ENCODE data around the gene ZNHIT1. TPM values are rescaled to one million over a fixed set of nuclear protein-coding genes. Genes with fewer than 3 reads are reported as not detected.
"Not testable (repeated sequence)": the region's sequence is repeated elsewhere in the genome, so short reads cannot be mapped to it uniquely, and the experiment has no call there.

ZNHIT1 gene
- polyA plus RNA-seq, 1 experiment: 49.2 TPM

DNA sequence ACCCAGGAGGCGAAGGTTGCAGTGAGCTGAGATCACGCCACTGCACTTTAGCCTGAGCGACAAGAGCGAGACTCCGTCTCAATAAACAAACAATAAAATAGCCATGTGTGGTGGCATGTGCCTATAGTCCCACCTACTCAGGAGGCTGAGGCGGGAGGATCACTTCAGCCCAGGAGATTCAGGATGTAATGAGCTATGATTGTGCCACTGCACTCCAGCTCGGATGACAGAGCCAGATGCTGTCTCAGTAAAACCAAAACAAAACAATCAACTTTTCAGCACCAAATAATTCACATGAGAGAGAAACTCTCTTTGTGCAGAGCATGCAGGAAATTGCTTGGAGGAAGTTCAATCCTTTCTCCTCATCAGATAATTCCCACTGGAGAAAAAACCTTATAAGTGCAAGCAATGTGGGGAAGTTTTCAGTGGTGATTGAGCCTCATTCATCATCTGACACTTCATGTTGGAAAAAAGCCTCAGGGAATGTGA is 40.3 kb downstream of the ZNHIT1 start:
- no peak for DNase-seq (ENCODE audit: low read depth)
- CTCF ChIA-PET: interaction anchor here (0.7 to 1.8 kb wide), 5 partner anchors 8 to 115 kb away, joined by 3 to 7 read pairs (median 3); no protein-coding TSS in a partner anchor
- Histone ChIP-seq H3K4me3 (ENCODE audit: low read depth, low read length) (no peak overlapping the region), H3K36me3 (ENCODE audit: control insufficient read depth, insufficient read depth, low read length) (no peaks in the 10 kb centered on the region), H3K27me3 (ENCODE audit: control insufficient read depth, insufficient read depth, low read length) (peaks cover 2% of the 10 kb centered on the region)
- POLR2A ChIA-PET: no interaction called here
- TF ChIP-seq, protein P1, sequence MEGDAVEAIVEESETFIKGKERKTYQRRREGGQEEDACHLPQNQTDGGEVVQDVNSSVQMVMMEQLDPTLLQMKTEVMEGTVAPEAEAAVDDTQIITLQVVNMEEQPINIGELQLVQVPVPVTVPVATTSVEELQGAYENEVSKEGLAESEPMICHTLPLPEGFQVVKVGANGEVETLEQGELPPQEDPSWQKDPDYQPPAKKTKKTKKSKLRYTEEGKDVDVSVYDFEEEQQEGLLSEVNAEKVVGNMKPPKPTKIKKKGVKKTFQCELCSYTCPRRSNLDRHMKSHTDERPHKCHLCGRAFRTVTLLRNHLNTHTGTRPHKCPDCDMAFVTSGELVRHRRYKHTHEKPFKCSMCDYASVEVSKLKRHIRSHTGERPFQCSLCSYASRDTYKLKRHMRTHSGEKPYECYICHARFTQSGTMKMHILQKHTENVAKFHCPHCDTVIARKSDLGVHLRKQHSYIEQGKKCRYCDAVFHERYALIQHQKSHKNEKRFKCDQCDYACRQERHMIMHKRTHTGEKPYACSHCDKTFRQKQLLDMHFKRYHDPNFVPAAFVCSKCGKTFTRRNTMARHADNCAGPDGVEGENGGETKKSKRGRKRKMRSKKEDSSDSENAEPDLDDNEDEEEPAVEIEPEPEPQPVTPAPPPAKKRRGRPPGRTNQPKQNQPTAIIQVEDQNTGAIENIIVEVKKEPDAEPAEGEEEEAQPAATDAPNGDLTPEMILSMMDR (IDR thresholded peaks at IDR 0.05; ENCODE audit: insufficient read depth, low read depth, low read length): no peak

DNA sequence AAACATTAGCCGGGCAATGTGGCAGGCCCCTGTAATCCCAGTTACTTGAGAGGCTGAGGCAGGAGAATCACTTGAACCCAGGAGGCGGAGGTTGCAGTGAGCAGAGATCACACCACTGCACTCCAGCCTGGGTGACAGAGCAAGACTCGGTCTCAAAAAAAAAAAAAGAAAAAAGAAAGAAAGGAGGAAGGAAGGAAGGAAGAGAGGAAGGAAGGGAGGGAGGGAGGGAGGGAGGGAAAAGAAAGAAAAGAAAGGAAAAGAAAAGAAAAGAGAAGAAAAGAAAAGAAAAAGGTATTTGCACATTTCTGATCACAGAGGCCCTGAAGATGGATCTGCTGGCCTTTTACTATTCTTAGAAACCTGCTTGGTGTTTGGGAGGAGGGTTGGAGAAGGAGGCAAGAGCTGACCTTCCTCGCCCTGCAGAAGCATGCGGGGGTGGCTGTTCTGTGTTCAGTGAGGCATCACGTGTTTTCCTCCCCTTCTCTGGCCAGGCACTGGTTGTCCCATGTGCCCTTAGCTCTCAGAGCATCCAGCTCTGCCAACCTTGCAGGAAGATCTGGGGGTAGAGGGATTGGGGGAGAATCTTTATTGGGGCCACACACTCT is 46.2 kb downstream of the ZNHIT1 start:
- H3K27me3 ChIP-seq (ENCODE audit: control insufficient read depth, insufficient read depth, low read length); DNase-seq (ENCODE audit: low read depth); POLR2A ChIA-PET; H3K36me3 ChIP-seq (ENCODE audit: control insufficient read depth, insufficient read depth, low read length); H3K4me3 ChIP-seq (ENCODE audit: low read depth, low read length): not testable (repeated sequence)
- CTCF ChIA-PET: interaction anchor here (0.6 to 1.3 kb wide), 2 partner anchors 19 to 26 kb away, joined by 3 to 6 read pairs; no protein-coding TSS in a partner anchor

DNA sequence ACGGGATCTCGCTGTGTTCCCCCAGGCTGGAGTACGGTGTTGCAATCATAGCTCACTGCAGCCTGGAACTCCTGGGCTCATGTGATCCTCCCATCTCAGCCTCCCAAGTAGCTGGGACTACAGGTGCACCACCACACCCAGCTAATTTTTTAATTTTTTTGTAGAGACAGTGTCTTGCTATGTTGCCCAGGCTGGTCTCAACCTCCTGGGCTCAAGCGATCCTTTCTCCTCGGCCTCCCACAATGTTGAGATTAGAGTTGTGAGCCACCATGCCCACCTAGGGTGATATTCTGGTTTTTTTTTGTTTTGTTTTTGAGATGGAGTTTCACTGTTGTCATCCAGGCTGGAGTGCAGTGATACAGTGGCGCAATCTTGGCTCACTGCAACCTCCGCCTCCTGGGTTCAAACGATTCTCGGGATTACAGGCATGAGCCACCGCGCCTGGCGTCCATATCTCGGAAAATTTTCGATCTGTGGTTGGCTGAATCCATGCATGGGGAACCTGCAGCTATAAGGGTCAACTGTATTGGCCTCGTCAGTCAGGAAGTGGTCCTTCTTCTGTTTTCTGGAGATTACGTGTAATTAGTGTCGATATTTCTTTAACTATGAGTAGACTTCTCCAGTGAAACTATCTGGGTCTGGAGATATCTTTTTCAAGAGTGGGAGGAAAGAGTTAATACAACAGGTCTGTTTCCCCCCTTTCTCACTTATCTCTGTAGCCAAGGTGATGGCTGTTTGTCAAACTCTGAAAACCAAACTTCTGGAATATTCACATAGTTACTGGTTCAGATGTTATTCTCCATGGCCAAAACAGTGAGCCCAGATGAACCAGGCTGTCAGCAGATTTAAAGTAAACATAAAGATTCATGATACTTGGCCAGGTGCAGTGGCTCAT is 47.9 kb downstream of the ZNHIT1 start:
- H3K27me3 ChIP-seq (ENCODE audit: control insufficient read depth, insufficient read depth, low read length): peaks cover 2% of the 10 kb centered on the region; the same call in 1 of the 2 replicates
- H3K36me3 ChIP-seq (ENCODE audit: control insufficient read depth, insufficient read depth, low read length): no peaks in the 10 kb centered on the region
- H3K4me3 ChIP-seq (ENCODE audit: low read depth, low read length): no peak overlapping the region
- TF ChIP-seq, protein P1 (IDR thresholded peaks at IDR 0.05; ENCODE audit: insufficient read depth, low read depth, low read length): no peak
- POLR2A ChIA-PET: no interaction called here
- DNase-seq (ENCODE audit: low read depth): no peak
- CTCF ChIA-PET: interaction anchor here (0.7 to 2.5 kb wide), 6 partner anchors 8 to 463 kb away, joined by 3 to 12 read pairs (median 4); no protein-coding TSS in a partner anchor

DNA sequence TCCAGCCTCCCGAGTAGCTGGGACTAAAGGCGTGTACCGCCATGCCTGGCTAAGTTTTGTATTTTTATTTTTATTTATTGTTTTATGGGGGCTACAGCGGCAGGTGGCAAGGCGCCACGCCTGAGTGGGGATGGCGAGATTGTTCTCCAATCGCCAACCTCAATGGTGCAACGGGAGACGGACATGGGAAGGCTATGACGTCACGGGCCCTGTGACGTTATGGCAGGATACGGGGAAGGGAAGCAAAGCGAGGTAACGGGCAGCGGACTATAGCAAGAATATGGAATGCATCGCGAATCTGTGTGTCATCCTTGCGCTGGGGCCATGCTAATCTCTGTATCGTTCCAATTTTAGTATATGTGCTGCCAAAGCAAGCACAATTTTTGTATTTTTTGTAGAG is 51.7 kb downstream of the ZNHIT1 start:
- no peak for DNase-seq (ENCODE audit: low read depth)
- H3K36me3 ChIP-seq (ENCODE audit: control insufficient read depth, insufficient read depth, low read length): no peaks in the 10 kb centered on the region
- peaks cover 3% of the 10 kb centered on the region; the same call in 1 of the 2 replicates for H3K27me3 ChIP-seq (ENCODE audit: control insufficient read depth, insufficient read depth, low read length)
- H3K4me3 ChIP-seq (ENCODE audit: low read depth, low read length): no peak overlapping the region
- TF ChIP-seq, protein P1 (IDR thresholded peaks at IDR 0.05; ENCODE audit: insufficient read depth, low read depth, low read length): no peak
- POLR2A ChIA-PET: no interaction called here
- CTCF ChIA-PET: interaction anchor here (1.1 kb wide), 1 partner anchor 13 kb away, joined by 3 read pairs; no protein-coding TSS in a partner anchor

DNA sequence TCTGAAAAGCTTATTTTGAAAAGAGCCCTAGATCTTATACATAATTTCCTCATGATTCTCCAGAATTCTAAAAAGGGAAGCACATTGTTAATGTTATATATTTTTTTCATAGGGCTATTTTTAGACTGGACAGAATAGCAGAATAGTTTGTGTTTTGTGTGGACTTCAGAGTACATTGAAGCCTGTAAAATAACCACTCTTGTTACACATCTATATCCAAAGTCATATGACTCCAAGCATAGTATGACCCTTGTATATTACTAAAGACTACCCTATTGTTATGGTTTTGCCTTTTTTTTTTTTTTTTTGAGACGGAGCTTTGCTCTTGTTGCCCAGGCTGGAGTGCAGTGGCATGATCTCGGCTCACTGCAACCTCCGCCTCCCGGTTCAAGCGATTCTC is 53.1 kb downstream of the ZNHIT1 start:
- Histone ChIP-seq H3K27me3 (ENCODE audit: control insufficient read depth, insufficient read depth, low read length) (peaks cover 3% of the 10 kb centered on the region; the same call in 1 of the 2 replicates), H3K4me3 (ENCODE audit: low read depth, low read length) (no peak overlapping the region), H3K36me3 (ENCODE audit: control insufficient read depth, insufficient read depth, low read length) (no peaks in the 10 kb centered on the region)
- TF ChIP-seq, protein P1 (IDR thresholded peaks at IDR 0.05; ENCODE audit: insufficient read depth, low read depth, low read length): no peak
- ChIA-PET CTCF (interaction anchor here (1.1 kb wide), 1 partner anchor 12 kb away, joined by 3 read pairs; no protein-coding TSS in a partner anchor), POLR2A (no interaction called here)
- no peak for DNase-seq (ENCODE audit: low read depth)
